NCI-H345 (cell line): ENCODE data around the gene CUL2.
"Not testable (repeated sequence)": the region's sequence is repeated elsewhere in the genome, so short reads cannot be mapped to it uniquely, and the experiment has no call there.

ENCODE experiments used
- DNase-seq: peaks from one replicate; lab custom pipeline; 2025; lab: John Stamatoyannopoulos, UW

The CUL2 gene

GRCh38 chr10:35079763-35080162 is 10.4 kb downstream of the CUL2 start:
- no peak for DNase-seq

GRCh38 chr10:35079265-35079664 is 10.9 kb downstream of the CUL2 start:
- no peak for DNase-seq

- no peak for DNase-seq
Observed at GRCh38 chr10:35075228-35075627, 14.9 kb downstream of the CUL2 start.

DNA sequence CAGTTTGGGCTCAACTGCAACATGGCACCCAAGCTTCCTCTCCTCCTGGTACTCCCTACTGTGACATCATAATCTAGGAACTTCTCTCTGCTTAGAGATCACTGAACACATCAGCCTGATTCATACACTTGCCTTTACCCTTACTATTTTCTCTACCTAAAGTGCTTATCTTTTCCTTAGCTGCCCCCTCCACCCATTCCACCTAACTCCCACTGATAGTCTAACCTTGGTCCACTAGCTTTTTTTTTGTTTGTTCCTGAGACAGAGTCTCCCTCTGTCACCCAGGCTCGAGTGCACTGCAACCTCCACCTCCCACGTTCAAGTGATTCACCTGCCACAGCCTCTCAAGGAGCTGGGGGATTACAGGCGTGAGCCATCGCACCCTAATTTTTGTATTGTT is 15.9 kb downstream of the CUL2 start:
- DNase-seq, result no peak

DNA sequence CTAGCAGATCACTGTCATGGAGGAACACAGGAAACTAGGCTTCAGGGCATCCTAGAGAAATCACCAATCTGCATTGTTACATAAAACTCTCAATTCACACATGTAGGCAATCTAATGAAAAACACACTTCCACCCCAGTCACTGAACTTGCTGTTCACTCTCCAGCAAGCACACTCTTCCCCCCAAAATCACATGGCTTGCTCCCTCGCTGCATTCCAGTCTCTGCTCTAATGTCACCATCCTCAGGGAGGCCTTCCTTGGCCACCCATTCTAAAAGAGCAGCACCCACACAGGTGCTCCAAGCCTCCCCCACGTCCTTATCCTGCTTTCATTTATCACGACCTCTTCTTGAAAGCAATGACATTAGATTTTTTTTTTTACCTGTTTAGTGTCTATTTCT is 19.6 kb downstream of the CUL2 start:
- no peak for DNase-seq

- no peak for DNase-seq
Observed at GRCh38 chr10:35063837-35064454, 26.2 kb downstream of the CUL2 start.

GRCh38 chr10:35059481-35059880 is 30.7 kb downstream of the CUL2 start:
- DNase-seq, result no peak

DNA sequence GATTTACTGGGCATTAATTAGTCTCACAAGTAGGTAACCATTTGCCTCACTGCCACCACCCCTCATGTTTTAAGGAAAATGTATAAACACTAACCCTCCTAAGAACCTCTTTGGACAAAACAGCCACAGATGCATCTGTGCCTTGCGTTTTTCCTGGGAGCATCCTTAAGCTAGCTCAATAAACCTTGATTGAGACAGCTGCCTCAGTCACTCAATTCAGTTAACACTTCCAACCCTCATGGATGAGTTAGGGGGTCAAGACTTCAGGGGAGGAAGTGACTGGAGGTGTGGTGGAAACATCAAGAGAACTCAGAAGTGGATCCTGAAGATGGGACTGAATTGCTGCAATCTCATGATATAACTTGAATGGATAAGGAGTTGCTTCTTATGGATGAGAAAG is 31.5 kb downstream of the CUL2 start:
- DNase-seq, result no peak

- no peak for DNase-seq
Observed at GRCh38 chr10:35058134-35058533, 32.0 kb downstream of the CUL2 start.

- no peak for DNase-seq
Observed at GRCh38 chr10:35056686-35057085, 33.5 kb downstream of the CUL2 start.

DNA sequence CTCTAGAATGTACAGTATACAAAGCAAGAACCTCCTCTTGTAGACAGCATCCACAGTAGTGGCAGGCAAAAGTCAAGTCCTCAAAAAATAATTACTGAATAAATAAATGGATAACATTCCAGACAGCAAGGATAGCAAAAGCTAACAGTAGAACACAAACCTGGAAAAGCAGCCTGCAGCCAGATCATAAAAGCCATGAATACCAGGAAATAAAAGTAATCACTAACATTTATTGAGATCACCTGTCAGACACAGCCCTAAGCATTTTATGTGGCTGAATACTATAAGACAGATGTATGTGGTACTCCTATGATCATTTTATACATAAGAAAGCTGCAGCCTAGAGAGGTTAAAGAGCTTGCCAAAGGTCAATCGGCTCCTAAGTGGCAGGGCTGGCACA is 34.0 kb downstream of the CUL2 start:
- DNase-seq, result no peak

DNA sequence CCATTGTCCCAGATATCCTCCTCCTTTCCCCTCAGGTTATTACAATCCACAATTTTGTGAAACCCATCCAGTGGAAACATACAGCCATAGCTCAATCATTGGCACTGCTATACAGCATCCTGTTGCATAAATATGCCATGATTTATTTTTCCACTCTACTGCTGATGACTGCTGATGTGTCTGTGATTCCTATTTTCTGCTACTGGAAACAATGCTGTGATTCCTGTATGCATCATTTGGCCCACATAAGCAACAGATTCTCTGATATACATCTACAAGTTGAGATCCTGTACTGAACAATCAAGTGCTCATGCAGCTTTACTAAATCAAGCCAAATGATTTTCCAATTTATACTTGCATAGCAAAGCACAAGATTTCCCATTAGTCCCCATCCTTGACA is 39.6 kb downstream of the CUL2 start:
- no peak for DNase-seq

- no peak for DNase-seq
Observed at GRCh38 chr10:35046074-35046473, 44.1 kb downstream of the CUL2 start.

DNA sequence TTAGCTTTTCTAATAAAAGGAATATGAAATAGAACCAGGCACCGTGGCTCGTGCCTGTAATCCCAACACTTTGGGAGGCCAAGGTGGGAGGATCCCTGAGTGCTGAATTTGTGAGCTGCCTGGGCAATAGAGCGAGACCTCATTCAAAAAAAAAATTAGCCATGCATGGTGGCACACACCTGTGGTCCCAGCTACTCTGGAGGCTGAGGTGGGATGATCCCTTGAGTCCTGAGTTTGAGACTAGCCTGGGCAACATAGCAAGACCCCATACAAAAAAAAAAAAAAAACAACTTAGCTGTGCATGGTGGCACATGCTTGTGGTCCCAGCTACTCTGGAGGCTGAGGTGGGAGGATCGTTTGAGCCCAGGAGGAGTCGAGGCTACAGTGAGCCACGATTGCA is 44.9 kb downstream of the CUL2 start:
- not testable (repeated sequence) for DNase-seq

DNA sequence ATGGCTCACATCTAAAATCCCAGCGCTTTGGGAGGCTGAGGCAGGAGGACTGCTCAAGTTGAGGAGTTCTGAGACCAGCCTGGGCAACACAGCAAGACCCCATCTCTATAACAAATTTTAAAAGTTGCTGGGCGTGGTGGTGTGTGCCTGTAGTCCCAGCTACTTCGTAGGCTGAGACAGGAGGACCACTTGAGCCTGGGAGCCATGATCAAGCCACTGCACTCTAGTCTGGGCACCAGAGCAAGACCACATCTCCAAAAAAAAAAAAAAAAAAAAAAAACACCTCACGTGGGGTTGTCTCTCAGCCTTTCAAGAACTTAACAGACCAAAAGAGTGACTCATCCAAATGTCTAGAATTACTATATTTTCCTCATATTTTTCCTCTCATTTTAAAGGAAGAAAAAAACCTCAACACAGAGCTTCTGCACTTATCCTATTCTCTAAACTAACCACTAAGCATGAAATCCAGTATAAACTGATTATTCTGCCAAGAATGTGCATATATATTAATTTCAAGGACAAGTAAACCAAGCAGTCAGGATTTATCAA is 46.3 kb downstream of the CUL2 start:
- no peak for DNase-seq

- DNase-seq, result no peak
Observed at GRCh38 chr10:35042783-35043182, 47.4 kb downstream of the CUL2 start.

DNA sequence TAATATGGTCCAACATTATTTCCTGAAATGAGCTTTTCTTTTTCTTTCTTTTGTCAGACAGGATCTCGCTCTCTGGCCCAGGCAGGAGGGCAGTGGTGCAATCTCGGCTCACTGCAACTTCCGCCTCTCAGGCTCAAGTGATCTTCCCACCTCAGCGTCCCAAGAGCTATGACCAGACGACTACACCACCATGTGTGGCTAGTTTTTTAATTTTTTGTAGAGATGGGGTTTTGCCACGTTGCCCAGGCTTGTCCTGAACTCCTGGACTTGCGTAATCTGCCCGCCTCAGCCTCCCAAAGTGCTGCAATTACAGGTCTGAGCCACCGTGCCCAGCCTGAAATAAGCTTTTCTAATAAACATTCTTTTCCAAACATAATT is 48.6 kb downstream of the CUL2 start:
- no peak for DNase-seq

GRCh38 chr10:35040760-35041501 is 49.2 kb downstream of the CUL2 start:
- no peak for DNase-seq

GRCh38 chr10:35037104-35037503 is 53.0 kb downstream of the CUL2 start:
- DNase-seq, result no peak

DNA sequence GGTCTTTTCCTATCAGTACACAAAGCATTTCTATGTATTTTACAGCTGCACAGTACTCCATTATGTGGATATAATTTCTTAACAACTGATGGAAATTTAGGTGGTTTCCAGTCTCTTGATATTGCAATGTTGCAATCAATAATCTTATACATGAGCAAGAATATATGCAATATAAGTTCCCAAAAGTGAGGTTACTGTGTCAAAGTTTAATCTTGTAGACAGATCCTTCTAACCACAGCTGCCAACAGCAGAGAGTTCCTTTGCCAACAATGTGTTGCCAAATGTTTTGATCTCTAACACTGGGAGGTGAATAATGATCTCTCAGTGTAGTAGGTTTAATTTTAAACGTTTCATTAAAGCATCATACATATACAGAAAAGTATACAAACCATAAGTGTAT is 54.5 kb downstream of the CUL2 start:
- no peak for DNase-seq

GRCh38 chr10:35027567-35027966 is 62.6 kb downstream of the CUL2 start:
- DNase-seq, result no peak

- no peak for DNase-seq
Observed at GRCh38 chr10:35025916-35026315, 64.2 kb downstream of the CUL2 start.

- DNase-seq, result no peak
Observed at GRCh38 chr10:35020481-35020880, 69.7 kb downstream of the CUL2 start.
